ENCODE results near the gene RAB11A. TPM values are rescaled to one million over a fixed set of nuclear protein-coding genes. Genes with fewer than 3 reads are reported as not detected.

The RAB11A gene
- polyA plus RNA-seq, 2 of the 4 experiments (the other 2 are of a cell fraction) = 316 to 551 TPM

DNA sequence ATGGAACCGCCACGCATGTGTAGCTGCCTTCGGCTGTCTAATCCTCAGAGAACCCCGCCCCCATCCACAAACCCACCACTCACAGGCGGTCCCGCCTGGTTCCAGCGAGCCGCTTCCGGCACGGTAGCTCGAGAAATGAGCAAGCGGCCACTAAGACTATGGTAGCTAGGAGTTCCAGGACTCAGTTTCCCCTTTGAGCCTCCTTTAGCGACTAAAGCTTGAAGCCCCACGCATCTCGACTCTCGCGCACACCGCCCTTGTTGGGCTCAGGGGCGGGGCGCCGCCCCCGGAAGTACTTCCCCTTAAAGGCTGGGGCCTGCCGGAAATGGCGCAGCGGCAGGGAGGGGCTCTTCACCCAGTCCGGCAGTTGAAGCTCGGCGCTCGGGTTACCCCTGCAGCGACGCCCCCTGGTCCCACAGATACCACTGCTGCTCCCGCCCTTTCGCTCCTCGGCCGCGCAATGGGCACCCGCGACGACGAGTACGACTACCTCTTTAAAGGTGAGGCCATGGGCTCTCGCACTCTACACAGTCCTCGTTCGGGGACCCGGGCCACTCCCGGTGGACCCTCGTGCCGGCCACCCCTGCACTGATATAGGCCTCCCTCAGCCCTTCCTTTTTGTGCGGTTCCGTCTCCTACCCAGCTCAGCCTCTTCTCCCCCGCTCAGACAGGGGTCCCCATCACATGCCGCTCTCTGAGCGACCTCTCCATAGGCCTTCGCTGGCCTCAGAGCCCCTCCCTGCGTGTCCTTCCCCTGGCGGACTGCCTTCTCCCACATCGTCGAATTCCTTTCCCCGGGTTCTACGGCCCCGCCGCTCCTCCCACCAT lies at the start of gene RAB11A (continued):
- TF ChIP-seq RAD21 (conservative IDR thresholded peaks at IDR 0.05 in 1 of 2, IDR thresholded peaks at IDR 0.05 in 1 of 2) = peak; percentile 15 to 44; a peak in 3 of 5 replicates
- TF ChIP-seq MAZ (IDR thresholded peaks at IDR 0.05; ENCODE audit: borderline replicate concordance, low read depth, low read length) = peak; percentile 94
- 0 out of 2 replicates have a peak, but pooled peaks have one; percentile 45 for TF ChIP-seq FOSB (CRISPR knock-in tag; IDR thresholded peaks at IDR 0.05)
- peak in 1 of 2 experiments; percentile 99; a peak in 4 of 5 replicates for TF ChIP-seq JUN (IDR thresholded peaks at IDR 0.05)
- TF ChIP-seq, protein P1, sequence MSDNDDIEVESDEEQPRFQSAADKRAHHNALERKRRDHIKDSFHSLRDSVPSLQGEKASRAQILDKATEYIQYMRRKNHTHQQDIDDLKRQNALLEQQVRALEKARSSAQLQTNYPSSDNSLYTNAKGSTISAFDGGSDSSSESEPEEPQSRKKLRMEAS (IDR thresholded peaks at IDR 0.05) = peak; percentile 84
- TF ChIP-seq HEYL (CRISPR knock-in tag; IDR thresholded peaks at IDR 0.05) = no peak
- peak; percentile 57 for TF ChIP-seq CHD2 (IDR thresholded peaks at IDR 0.05; ENCODE audit: low read length, partially characterized antibody)
- peak; percentile 34 for TF ChIP-seq SMC3 (IDR thresholded peaks at IDR 0.05)
- no peak for TF ChIP-seq CHD4 (IDR thresholded peaks at IDR 0.05; ENCODE audit: borderline replicate concordance)
- TF ChIP-seq, protein P2, sequence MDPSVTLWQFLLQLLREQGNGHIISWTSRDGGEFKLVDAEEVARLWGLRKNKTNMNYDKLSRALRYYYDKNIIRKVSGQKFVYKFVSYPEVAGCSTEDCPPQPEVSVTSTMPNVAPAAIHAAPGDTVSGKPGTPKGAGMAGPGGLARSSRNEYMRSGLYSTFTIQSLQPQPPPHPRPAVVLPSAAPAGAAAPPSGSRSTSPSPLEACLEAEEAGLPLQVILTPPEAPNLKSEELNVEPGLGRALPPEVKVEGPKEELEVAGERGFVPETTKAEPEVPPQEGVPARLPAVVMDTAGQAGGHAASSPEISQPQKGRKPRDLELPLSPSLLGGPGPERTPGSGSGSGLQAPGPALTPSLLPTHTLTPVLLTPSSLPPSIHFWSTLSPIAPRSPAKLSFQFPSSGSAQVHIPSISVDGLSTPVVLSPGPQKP (IDR thresholded peaks at IDR 0.05; ENCODE audit: low read depth, low read length) = 0 out of 2 replicates have a peak, but pooled peaks have one; percentile 24
- TF ChIP-seq, protein P3, sequence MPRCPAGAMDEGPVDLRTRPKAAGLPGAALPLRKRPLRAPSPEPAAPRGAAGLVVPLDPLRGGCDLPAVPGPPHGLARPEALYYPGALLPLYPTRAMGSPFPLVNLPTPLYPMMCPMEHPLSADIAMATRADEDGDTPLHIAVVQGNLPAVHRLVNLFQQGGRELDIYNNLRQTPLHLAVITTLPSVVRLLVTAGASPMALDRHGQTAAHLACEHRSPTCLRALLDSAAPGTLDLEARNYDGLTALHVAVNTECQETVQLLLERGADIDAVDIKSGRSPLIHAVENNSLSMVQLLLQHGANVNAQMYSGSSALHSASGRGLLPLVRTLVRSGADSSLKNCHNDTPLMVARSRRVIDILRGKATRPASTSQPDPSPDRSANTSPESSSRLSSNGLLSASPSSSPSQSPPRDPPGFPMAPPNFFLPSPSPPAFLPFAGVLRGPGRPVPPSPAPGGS (IDR thresholded peaks at IDR 0.05) = peak; percentile 96; the same call in 2 of the 3 replicates
- 0 out of 2 replicates have a peak, but pooled peaks have one; percentile 39 for TF ChIP-seq HOXB13 (CRISPR knock-in tag; IDR thresholded peaks at IDR 0.05; ENCODE audit: low read depth)
- TF ChIP-seq MYC (IDR thresholded peaks at IDR 0.05; ENCODE audit: borderline replicate concordance, low read length) = peak; percentile 96

DNA sequence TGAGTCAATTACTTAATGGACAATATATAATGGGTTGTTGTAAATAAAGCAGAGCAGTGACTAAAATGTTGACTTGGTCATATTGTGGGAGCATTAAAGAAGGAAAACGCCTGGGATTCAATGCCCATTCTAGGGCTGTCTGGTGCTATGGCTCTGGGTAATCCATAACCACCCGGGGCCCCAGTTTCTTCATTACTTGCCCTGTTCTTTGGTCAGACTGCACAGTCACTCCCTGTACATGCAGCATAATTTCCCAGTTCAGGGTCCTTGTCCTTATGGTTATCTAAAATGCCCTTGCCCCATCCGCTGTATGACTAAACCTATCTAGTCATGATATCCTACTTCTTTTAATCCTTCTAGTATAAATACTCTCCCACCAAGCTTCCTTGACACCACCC lies 49.7 kb upstream of the RAB11A start:
- ATAC-seq (peak in 1 of 2 experiments; percentile 15; a peak in 1 of 6 replicates), FAIRE-seq (no peak), DNase-seq (ENCODE audit: low read depth in 1 of 2, low spot score in 1 of 2) (no peak)
- H3K4me2 ChIP-seq = no peak overlapping the region
- ChIA-PET POLR2A (no interaction called here), CTCF (interaction anchor here (0.6 to 3.8 kb wide), 6 partner anchors 10 to 181 kb away, joined by 3 to 17 read pairs (median 3); no protein-coding TSS in a partner anchor)
- 65% methylated on average over 3 of the region's 3 CpGs for WGBS (ENCODE audit: missing lambda C conversion rate)
- H3K4me3 ChIP-seq = no peak overlapping the region
- H3K27ac ChIP-seq = no peak overlapping the region
- peaks cover 3% of the 10 kb centered on the region; the same call in 1 of the 3 replicates for H3K4me1 ChIP-seq
- H3K9me3 ChIP-seq = no peaks in the 10 kb centered on the region
- TF ChIP-seq POLR2AphosphoS2 (conservative IDR thresholded peaks at IDR 0.05; ENCODE audit: low read length) (no peak), CEBPB (IDR thresholded peaks at IDR 0.05) (no peak), FOXS1 (CRISPR knock-in tag; IDR thresholded peaks at IDR 0.05) (no peak), POLR2A (IDR thresholded peaks at IDR 0.05; ENCODE audit: low read length) (no peak), CBX8 (IDR thresholded peaks at IDR 0.05) (no peak), NR3C1 (IDR thresholded peaks at IDR 0.05) (no peak), CBX2 (IDR thresholded peaks at IDR 0.05; ENCODE audit: borderline replicate concordance, low read depth) (no peak), HDAC2 (IDR thresholded peaks at IDR 0.05) (no peak)
- TF ChIP-seq, protein P3 (IDR thresholded peaks at IDR 0.05) = no peak
- TF ChIP-seq, protein P1 (IDR thresholded peaks at IDR 0.05) = no peak

All from A549 (cell line).